ENCODE results near the gene AMMECR1.

The AMMECR1 gene

GRCh38 chrX:110173192-110174175 is 144.4 kb downstream of the AMMECR1 start:
- Mint-ChIP-seq H3K4me1 (ENCODE audit: low read depth) (peaks cover 37% of the 10 kb centered on the region), H3K27me3 (no peaks in the 10 kb centered on the region), H3K36me3 (ENCODE audit: low read depth) (peaks cover 79% of the 10 kb centered on the region), H3K27ac (peak overlapping the region; percentile 60), H3K9me3 (no peaks in the 10 kb centered on the region), H3K4me3 (no peak overlapping the region)
- intact Hi-C loops (cut with micrococcal nuclease): no loop called here

- Mint-ChIP-seq H3K4me3 (no peak overlapping the region), H3K36me3 (ENCODE audit: low read depth) (peaks cover 70% of the 10 kb centered on the region), H3K9me3 (no peaks in the 10 kb centered on the region), H3K27me3 (no peaks in the 10 kb centered on the region), H3K27ac (no peak overlapping the region), H3K4me1 (ENCODE audit: low read depth) (peaks cover 37% of the 10 kb centered on the region)
- intact Hi-C loops (cut with micrococcal nuclease): no loop called here
Observed at GRCh38 chrX:110172215-110172614, 145.7 kb downstream of the AMMECR1 start.

- Mint-ChIP-seq H3K27ac (no peak overlapping the region), H3K4me3 (no peak overlapping the region), H3K36me3 (ENCODE audit: low read depth) (peaks cover 68% of the 10 kb centered on the region), H3K27me3 (no peaks in the 10 kb centered on the region), H3K9me3 (no peaks in the 10 kb centered on the region), H3K4me1 (ENCODE audit: low read depth) (peaks cover 37% of the 10 kb centered on the region)
- intact Hi-C loops (cut with micrococcal nuclease): no loop called here
Observed at GRCh38 chrX:110171442-110171841, 146.4 kb downstream of the AMMECR1 start.

GRCh38 chrX:110170029-110170428 is 147.9 kb downstream of the AMMECR1 start:
- H3K36me3 Mint-ChIP-seq (ENCODE audit: low read depth): peaks cover 54% of the 10 kb centered on the region
- intact Hi-C loops (cut with micrococcal nuclease): no loop called here
- H3K9me3 Mint-ChIP-seq: no peaks in the 10 kb centered on the region
- no peak overlapping the region for H3K4me3 Mint-ChIP-seq
- H3K27me3 Mint-ChIP-seq: no peaks in the 10 kb centered on the region
- H3K4me1 Mint-ChIP-seq (ENCODE audit: low read depth): peaks cover 30% of the 10 kb centered on the region
- H3K27ac Mint-ChIP-seq: no peak overlapping the region

- Mint-ChIP-seq H3K4me3 (no peak overlapping the region), H3K27ac (no peak overlapping the region), H3K9me3 (no peaks in the 10 kb centered on the region), H3K4me1 (ENCODE audit: low read depth) (peaks cover 18% of the 10 kb centered on the region), H3K27me3 (no peaks in the 10 kb centered on the region), H3K36me3 (ENCODE audit: low read depth) (peaks cover 48% of the 10 kb centered on the region)
- intact Hi-C loops (cut with micrococcal nuclease): no loop called here
Observed at GRCh38 chrX:110168585-110168984, 149.3 kb downstream of the AMMECR1 start.

GRCh38 chrX:110167952-110168451 is 149.9 kb downstream of the AMMECR1 start:
- Mint-ChIP-seq H3K27ac (no peak overlapping the region), H3K36me3 (ENCODE audit: low read depth) (peaks cover 42% of the 10 kb centered on the region), H3K9me3 (no peaks in the 10 kb centered on the region), H3K4me3 (no peak overlapping the region), H3K4me1 (ENCODE audit: low read depth) (peaks cover 17% of the 10 kb centered on the region), H3K27me3 (no peaks in the 10 kb centered on the region)
- intact Hi-C loops (cut with micrococcal nuclease): no loop called here

- Mint-ChIP-seq H3K27ac (no peak overlapping the region), H3K9me3 (no peaks in the 10 kb centered on the region), H3K27me3 (no peaks in the 10 kb centered on the region), H3K4me3 (no peak overlapping the region), H3K4me1 (ENCODE audit: low read depth) (peaks cover 19% of the 10 kb centered on the region), H3K36me3 (ENCODE audit: low read depth) (peaks cover 10% of the 10 kb centered on the region)
- intact Hi-C loops (cut with micrococcal nuclease): no loop called here
Observed at GRCh38 chrX:110163488-110163887, 154.4 kb downstream of the AMMECR1 start.

GRCh38 chrX:110162867-110163266 is 155.0 kb downstream of the AMMECR1 start:
- Mint-ChIP-seq H3K4me3 (no peak overlapping the region), H3K27ac (no peak overlapping the region), H3K36me3 (ENCODE audit: low read depth) (peaks cover 8% of the 10 kb centered on the region), H3K9me3 (no peaks in the 10 kb centered on the region), H3K4me1 (ENCODE audit: low read depth) (peaks cover 19% of the 10 kb centered on the region), H3K27me3 (no peaks in the 10 kb centered on the region)
- intact Hi-C loops (cut with micrococcal nuclease): no loop called here

- Mint-ChIP-seq H3K4me3 (no peak overlapping the region), H3K27me3 (no peaks in the 10 kb centered on the region), H3K4me1 (ENCODE audit: low read depth) (peaks cover 25% of the 10 kb centered on the region), H3K36me3 (ENCODE audit: low read depth) (peaks cover 15% of the 10 kb centered on the region), H3K9me3 (no peaks in the 10 kb centered on the region), H3K27ac (no peak overlapping the region)
- intact Hi-C loops (cut with micrococcal nuclease): no loop called here
Observed at GRCh38 chrX:110162131-110162530, 155.8 kb downstream of the AMMECR1 start.

- intact Hi-C loops (cut with micrococcal nuclease): loop anchor here (1.0 kb wide), 1 partner anchor 252 kb away; no protein-coding TSS in a partner anchor
- Mint-ChIP-seq H3K4me3 (no peak overlapping the region), H3K4me1 (ENCODE audit: low read depth) (peaks cover 30% of the 10 kb centered on the region), H3K9me3 (no peaks in the 10 kb centered on the region), H3K36me3 (ENCODE audit: low read depth) (peaks cover 19% of the 10 kb centered on the region), H3K27me3 (no peaks in the 10 kb centered on the region), H3K27ac (no peak overlapping the region)
Observed at GRCh38 chrX:110161361-110161686, 156.6 kb downstream of the AMMECR1 start.

GRCh38 chrX:110159865-110160264 is 158.0 kb downstream of the AMMECR1 start:
- Mint-ChIP-seq H3K4me1 (ENCODE audit: low read depth) (peaks cover 37% of the 10 kb centered on the region), H3K4me3 (no peak overlapping the region), H3K36me3 (ENCODE audit: low read depth) (peaks cover 31% of the 10 kb centered on the region), H3K27ac (peak overlapping the region; percentile 69), H3K27me3 (no peaks in the 10 kb centered on the region), H3K9me3 (no peaks in the 10 kb centered on the region)
- intact Hi-C loops (cut with micrococcal nuclease): loop anchor here (1.0 kb wide), 1 partner anchor 248 kb away; no protein-coding TSS in a partner anchor

GRCh38 chrX:110159235-110159634 is 158.7 kb downstream of the AMMECR1 start:
- peak overlapping the region; percentile 69 for H3K27ac Mint-ChIP-seq
- no peaks in the 10 kb centered on the region for H3K9me3 Mint-ChIP-seq
- H3K4me3 Mint-ChIP-seq: no peak overlapping the region
- intact Hi-C loops (cut with micrococcal nuclease): no loop called here
- peaks cover 37% of the 10 kb centered on the region for H3K4me1 Mint-ChIP-seq (ENCODE audit: low read depth)
- no peaks in the 10 kb centered on the region for H3K27me3 Mint-ChIP-seq
- H3K36me3 Mint-ChIP-seq (ENCODE audit: low read depth): peaks cover 32% of the 10 kb centered on the region

- H3K27ac Mint-ChIP-seq: no peak overlapping the region
Observed at GRCh38 chrX:110157444-110157843, 160.4 kb downstream of the AMMECR1 start.

GRCh38 chrX:110156167-110156754 is 161.6 kb downstream of the AMMECR1 start:
- intact Hi-C loops (cut with micrococcal nuclease): no loop called here

More at GRCh38 chrX:110157444-110157843, 160.4 kb downstream of the AMMECR1 start:
- H3K27me3 Mint-ChIP-seq: no peaks in the 10 kb centered on the region
- H3K4me3 Mint-ChIP-seq: no peak overlapping the region
- no peaks in the 10 kb centered on the region for H3K9me3 Mint-ChIP-seq
- intact Hi-C loops (cut with micrococcal nuclease): no loop called here
- peaks cover 37% of the 10 kb centered on the region for H3K4me1 Mint-ChIP-seq (ENCODE audit: low read depth)
- H3K36me3 Mint-ChIP-seq (ENCODE audit: low read depth): peaks cover 39% of the 10 kb centered on the region

More at GRCh38 chrX:110156167-110156754, 161.6 kb downstream of the AMMECR1 start:
- H3K36me3 Mint-ChIP-seq (ENCODE audit: low read depth): peaks cover 40% of the 10 kb centered on the region
- H3K4me1 Mint-ChIP-seq (ENCODE audit: low read depth): peaks cover 35% of the 10 kb centered on the region
- no peak overlapping the region for H3K27ac Mint-ChIP-seq
- H3K9me3 Mint-ChIP-seq: no peaks in the 10 kb centered on the region
- H3K27me3 Mint-ChIP-seq: no peaks in the 10 kb centered on the region
- no peak overlapping the region for H3K4me3 Mint-ChIP-seq

Data from dendritic cell treated with granulocyte-macrophage colony-stimulating factor and Interleukin-4, amounts not matched to agents 40 ng/mL and 50 ng/mL, for 4 days (primary cell).